GM13976 (cell line): ENCODE measurements around the gene DPP6.

ENCODE experiments used
- DNase-seq: peaks from one replicate; pipeline ENCODE4 v3.0.0; 2012; ENCODE audit warnings: low spot score
- in situ Hi-C: fragments of 300-500 bp; cut with MboI; formaldehyde crosslinking; loops from one replicate; pipeline ENCODE4 v1.12.0; 2022; ENCODE audit warnings: low sequenced_read_pairs, mixed read lengths, inconsistent platforms; ENCODE audit not compliant: unreplicated experiment
- TF ChIP-seq, protein P1 (sequence below): IDR thresholded peaks from 2 replicates; pipeline ENCODE4 v1.5.1; 2012; ENCODE audit warnings: borderline replicate concordance, mild to moderate bottlenecking; ENCODE audit not compliant: insufficient read depth; ENCODE audit errors: extremely low read depth, missing control alignments, control extremely low read depth

DPP6 gene

DNA sequence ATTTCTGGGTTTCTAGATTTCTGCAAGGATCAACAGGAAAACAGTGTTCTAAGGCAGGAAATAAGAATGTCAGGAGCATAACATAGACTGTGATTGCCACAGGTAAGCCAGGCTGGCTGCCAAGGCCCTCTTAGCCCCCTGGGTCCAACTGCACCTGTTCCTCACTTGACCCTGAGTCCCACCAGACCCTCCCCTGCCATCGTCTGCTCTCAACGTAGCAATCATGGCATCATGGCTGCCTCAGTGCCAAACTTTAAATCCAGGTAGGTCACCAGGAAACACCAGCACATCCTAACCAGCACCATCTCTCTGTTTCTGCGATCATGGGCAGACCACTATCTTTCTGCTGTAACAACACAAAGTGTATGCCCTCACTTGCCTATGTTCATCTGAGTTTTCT, 683.6 kb downstream of the DPP6 start:
- DNase-seq = no peak
- in situ Hi-C loops = no loop called here
- TF ChIP-seq, protein P1, sequence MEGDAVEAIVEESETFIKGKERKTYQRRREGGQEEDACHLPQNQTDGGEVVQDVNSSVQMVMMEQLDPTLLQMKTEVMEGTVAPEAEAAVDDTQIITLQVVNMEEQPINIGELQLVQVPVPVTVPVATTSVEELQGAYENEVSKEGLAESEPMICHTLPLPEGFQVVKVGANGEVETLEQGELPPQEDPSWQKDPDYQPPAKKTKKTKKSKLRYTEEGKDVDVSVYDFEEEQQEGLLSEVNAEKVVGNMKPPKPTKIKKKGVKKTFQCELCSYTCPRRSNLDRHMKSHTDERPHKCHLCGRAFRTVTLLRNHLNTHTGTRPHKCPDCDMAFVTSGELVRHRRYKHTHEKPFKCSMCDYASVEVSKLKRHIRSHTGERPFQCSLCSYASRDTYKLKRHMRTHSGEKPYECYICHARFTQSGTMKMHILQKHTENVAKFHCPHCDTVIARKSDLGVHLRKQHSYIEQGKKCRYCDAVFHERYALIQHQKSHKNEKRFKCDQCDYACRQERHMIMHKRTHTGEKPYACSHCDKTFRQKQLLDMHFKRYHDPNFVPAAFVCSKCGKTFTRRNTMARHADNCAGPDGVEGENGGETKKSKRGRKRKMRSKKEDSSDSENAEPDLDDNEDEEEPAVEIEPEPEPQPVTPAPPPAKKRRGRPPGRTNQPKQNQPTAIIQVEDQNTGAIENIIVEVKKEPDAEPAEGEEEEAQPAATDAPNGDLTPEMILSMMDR = no peak

DNA sequence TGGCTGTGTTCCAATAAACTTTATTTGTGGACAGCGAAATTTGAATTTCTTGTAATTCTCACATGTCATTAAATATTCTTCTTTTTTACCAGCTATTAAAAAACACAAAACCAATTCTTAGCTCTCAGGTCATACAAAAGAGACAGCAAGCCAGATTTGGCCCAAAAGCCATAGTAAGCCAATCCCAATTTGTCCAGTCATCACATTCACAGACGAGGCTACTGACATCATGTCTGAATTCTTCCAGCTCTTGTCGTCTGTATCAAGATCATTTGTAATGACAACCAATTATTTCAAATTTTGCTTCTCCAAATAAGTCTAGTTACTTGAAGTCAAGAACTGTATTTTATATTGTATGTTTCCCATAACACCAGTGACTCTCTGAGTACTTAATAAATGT, 684.2 kb downstream of the DPP6 start:
- TF ChIP-seq, protein P1 = no peak
- DNase-seq = no peak
- in situ Hi-C loops = no loop called here

DNA sequence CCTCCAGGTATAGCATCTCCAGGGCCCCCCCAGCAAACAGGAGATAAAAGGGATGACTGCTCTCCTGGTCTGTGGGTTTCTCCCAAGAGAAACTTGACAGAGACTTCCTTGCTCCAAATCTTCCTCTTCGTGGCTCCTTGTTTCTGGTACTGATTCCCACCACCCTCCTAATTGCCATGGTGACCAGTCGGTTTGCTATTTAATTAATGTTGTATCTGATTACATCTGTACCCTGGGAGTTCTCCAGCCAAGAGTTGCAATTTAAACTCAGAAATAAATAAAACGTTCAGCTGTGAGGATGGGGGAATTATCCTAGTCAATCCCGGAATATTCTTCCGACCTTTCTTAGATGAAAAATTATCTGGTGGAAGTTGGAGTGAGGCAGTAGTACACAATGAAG, 686.0 kb downstream of the DPP6 start:
- TF ChIP-seq, protein P1 = no peak
- in situ Hi-C loops = no loop called here
- DNase-seq = no peak

DNA sequence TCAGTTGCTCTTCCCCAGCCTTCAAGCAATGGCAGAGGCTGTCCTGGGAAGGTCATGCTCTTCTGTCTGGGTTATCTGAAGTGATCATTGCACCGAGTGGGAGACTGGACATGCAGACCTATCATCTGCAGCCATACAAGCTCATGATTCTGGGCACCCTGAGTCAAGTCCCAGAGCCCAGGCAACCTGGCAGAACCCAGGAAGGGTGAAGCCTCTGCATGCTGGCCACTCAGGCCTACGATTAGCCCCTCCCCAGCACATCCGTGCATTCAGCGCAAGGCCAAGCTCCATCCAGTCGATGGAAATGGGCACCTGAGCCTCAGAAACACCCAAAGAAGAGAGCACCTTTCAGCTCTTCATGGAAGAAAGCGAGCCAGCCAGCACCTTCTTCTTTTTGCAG, 688.9 kb downstream of the DPP6 start:
- no peak for DNase-seq
- in situ Hi-C loops = no loop called here
- TF ChIP-seq, protein P1 = no peak

DNA sequence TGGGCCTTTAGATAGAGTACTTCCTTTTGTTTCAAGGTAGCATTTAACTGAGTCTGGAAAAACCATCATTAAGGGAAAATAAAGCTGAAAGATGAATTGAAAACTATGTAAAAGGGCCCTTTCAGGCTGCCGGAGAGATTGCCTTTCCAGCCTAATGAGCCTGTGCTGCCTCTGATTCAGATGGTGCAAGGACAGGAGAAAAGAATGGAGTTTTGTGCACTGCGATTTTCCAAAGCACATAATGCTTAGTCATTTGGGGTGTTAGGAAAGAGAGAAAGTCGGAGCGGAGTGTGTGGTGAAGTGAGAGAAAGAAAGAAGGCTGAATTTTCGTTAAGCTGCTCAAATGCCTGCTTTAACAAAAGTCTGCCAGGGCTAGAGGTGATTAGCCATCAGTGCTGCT, 691.0 kb downstream of the DPP6 start:
- TF ChIP-seq, protein P1 = no peak
- DNase-seq = no peak
- in situ Hi-C loops = no loop called here

DNA sequence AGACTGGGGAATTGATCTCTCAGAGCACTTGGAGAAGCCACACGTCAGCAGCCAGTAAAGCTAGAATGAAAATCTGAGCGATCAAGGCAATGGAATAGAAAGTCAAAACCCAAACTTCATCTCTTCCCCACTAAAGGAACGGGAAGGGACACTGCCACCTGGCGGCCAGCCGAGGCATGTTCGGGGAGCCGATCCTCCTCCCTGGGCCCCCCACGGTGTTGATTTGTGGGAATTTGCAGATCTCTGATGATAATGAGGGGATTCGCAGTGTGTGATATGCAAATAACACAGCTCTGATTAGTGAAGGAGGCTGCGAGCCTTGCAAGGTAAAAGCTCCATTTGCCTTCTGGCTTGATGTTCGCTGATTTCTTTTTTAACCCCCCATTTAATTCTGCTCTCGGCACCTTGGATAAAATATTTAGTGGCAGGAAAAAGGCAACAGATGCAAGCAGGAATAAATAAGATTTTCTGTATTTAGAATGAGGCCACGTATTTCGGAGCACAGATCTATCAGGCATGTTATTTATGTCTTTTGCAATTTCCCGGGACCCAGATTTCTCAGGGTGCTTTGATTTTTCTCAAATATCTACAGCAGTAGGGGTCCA, 692.2 kb downstream of the DPP6 start:
- in situ Hi-C loops = no loop called here
- TF ChIP-seq, protein P1 = peak; percentile 70
- DNase-seq = peak; percentile 73

DNA sequence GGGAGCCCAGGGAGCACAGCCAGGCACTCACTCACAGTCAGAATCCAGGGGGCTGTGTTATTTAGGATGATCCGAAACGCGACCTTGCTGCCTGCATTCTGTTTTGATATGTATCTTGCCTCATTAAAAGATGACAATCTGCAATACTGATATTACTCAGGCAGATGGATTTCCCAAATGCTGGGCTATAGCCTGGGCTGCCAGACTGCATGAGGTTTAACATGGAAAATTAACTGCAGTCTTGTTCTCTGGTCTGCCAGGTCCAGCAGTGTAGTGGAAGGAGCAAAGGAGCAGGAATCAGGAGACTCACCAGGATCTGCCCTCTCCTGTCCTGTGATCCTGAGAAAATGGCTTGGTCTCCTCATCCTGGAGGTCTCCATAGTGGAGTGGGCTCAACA, 692.7 kb downstream of the DPP6 start:
- in situ Hi-C loops = no loop called here
- TF ChIP-seq, protein P1 = no peak
- no peak for DNase-seq
